Measurements from ENCODE around the gene TMEM17. TPM values are rescaled to one million over a fixed set of nuclear protein-coding genes. Genes with fewer than 3 reads are reported as not detected.
A peak's percentile ranks its signal among the peaks of the same experiment; 100 is the strongest.

TMEM17 gene
- total RNA-seq, 1 donor from 2014 or later: 1.7 TPM

DNA sequence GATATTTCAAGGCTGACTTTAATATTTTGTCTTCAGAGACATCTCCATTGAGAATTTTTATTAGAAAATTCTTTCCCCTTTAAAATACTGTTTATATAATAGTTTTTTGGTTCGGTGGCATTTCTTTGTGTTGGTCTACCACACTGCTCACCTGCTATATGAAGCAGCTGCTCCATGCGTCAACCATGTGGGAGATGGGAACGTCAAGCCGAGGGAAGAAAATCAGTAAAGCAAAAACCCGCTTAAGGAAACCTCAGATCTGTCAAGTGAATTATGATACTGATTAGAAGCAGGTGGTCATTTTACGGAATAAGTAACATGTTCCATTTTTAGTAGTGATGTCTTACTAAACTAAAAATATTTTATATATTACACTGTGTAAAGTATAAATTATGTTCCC is 5.6 kb upstream of the TMEM17 start:
- no peak for DNase-seq (ENCODE audit: low spot score)
- no peaks in the 10 kb centered on the region for H3K9me3 Mint-ChIP-seq (ENCODE audit: unreplicated experiment)
- H3K4me1 Mint-ChIP-seq (ENCODE audit: unreplicated experiment): no peaks in the 10 kb centered on the region
- peaks cover 2% of the 10 kb centered on the region for H3K27me3 Mint-ChIP-seq (ENCODE audit: unreplicated experiment)
- no peak overlapping the region for H3K4me3 Mint-ChIP-seq (ENCODE audit: unreplicated experiment)
- H3K36me3 Mint-ChIP-seq (ENCODE audit: low read depth, unreplicated experiment): no peaks in the 10 kb centered on the region
- H3K27ac Mint-ChIP-seq (ENCODE audit: unreplicated experiment): no peak overlapping the region
- TF ChIP-seq, protein P1, sequence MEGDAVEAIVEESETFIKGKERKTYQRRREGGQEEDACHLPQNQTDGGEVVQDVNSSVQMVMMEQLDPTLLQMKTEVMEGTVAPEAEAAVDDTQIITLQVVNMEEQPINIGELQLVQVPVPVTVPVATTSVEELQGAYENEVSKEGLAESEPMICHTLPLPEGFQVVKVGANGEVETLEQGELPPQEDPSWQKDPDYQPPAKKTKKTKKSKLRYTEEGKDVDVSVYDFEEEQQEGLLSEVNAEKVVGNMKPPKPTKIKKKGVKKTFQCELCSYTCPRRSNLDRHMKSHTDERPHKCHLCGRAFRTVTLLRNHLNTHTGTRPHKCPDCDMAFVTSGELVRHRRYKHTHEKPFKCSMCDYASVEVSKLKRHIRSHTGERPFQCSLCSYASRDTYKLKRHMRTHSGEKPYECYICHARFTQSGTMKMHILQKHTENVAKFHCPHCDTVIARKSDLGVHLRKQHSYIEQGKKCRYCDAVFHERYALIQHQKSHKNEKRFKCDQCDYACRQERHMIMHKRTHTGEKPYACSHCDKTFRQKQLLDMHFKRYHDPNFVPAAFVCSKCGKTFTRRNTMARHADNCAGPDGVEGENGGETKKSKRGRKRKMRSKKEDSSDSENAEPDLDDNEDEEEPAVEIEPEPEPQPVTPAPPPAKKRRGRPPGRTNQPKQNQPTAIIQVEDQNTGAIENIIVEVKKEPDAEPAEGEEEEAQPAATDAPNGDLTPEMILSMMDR (IDR thresholded peaks at IDR 0.05; ENCODE audit: unreplicated experiment): no peak

DNA sequence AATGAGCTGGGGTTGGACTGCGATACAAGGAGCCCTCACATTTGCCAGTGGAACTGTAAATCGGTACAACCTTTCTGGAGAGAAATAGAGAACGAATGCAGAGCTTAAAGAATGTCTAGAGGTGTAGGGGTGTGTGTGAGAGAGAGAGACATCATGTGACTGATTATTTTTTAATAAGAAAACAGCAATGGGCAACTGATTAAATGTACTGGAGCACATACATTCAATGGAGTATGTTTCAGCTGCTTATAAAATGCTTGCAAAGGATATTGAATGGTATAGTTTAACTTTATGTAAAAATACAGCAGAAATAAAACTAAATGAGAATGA is 391 bp upstream of the TMEM17 start:
- Mint-ChIP-seq H3K4me1 (ENCODE audit: unreplicated experiment) (peaks cover 9% of the 10 kb centered on the region), H3K36me3 (ENCODE audit: low read depth, unreplicated experiment) (no peaks in the 10 kb centered on the region), H3K4me3 (ENCODE audit: unreplicated experiment) (peak overlapping the region; percentile 89), H3K27me3 (ENCODE audit: unreplicated experiment) (peaks cover 2% of the 10 kb centered on the region), H3K27ac (ENCODE audit: unreplicated experiment) (peak overlapping the region; percentile 82), H3K9me3 (ENCODE audit: unreplicated experiment) (no peaks in the 10 kb centered on the region)
- TF ChIP-seq, protein P1 (IDR thresholded peaks at IDR 0.05; ENCODE audit: unreplicated experiment): no peak
- no peak for DNase-seq (ENCODE audit: low spot score)

DNA sequence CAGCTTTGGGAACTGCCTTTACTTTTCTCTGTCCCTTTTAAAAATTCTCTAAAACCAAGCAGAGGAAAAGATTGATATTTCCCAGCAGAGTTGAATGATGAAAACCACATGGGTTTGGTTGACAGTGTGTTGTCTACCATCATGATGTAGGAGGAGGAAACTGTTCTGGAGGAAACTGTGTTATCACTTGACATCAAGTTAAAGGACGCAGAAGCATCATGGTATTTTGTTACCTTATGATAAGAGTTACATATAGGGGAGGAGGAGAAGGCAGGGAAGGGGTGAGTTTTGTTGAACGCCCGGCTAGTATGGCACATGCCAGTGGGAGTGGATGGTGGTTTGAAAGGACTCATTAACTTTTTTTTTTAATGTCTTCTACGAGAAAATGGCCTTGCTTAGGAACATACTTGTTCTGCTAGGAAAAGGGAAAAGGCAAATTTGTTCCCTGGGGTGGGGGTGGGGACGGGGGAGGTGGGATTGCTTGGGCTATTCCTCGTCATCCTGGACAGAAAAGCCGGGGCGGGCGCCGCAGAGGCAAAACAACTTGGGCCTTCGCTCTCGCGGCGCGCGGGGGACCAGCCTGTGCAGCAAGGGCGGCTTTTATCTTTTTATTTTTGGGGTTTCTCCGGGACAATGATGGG is 766 bp downstream of the TMEM17 start:
- Mint-ChIP-seq H3K4me3 (ENCODE audit: unreplicated experiment) (peak overlapping the region; percentile 73), H3K27ac (ENCODE audit: unreplicated experiment) (peak overlapping the region; percentile 82), H3K4me1 (ENCODE audit: unreplicated experiment) (peaks cover 9% of the 10 kb centered on the region), H3K9me3 (ENCODE audit: unreplicated experiment) (no peaks in the 10 kb centered on the region), H3K36me3 (ENCODE audit: low read depth, unreplicated experiment) (no peaks in the 10 kb centered on the region), H3K27me3 (ENCODE audit: unreplicated experiment) (peaks cover 2% of the 10 kb centered on the region)
- TF ChIP-seq, protein P1 (IDR thresholded peaks at IDR 0.05; ENCODE audit: unreplicated experiment): no peak
- DNase-seq (ENCODE audit: low spot score): no peak

DNA sequence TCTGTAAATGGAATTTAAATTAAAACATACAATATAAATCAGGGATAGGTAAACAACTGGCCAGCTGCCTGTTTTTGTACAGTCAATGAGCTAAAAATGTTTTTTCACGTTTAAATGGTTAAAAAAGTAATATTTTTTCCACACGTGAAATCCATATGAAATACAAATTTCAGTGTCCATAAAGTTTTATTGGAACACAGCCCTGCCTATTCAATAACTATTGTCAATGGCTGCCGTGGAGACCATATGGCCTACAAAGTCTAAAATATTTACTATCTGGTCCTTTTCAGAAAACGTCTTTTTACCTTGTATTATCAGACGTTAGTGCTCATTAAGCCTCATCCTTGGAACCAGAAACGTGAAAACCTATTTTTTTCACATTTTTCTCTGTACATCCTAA is 1.3 kb downstream of the TMEM17 start:
- Mint-ChIP-seq H3K27me3 (ENCODE audit: unreplicated experiment) (peaks cover 2% of the 10 kb centered on the region), H3K4me1 (ENCODE audit: unreplicated experiment) (peaks cover 9% of the 10 kb centered on the region), H3K9me3 (ENCODE audit: unreplicated experiment) (no peaks in the 10 kb centered on the region), H3K36me3 (ENCODE audit: low read depth, unreplicated experiment) (no peaks in the 10 kb centered on the region), H3K27ac (ENCODE audit: unreplicated experiment) (no peak overlapping the region), H3K4me3 (ENCODE audit: unreplicated experiment) (no peak overlapping the region)
- TF ChIP-seq, protein P1 (IDR thresholded peaks at IDR 0.05; ENCODE audit: unreplicated experiment): no peak
- DNase-seq (ENCODE audit: low spot score): no peak

DNA sequence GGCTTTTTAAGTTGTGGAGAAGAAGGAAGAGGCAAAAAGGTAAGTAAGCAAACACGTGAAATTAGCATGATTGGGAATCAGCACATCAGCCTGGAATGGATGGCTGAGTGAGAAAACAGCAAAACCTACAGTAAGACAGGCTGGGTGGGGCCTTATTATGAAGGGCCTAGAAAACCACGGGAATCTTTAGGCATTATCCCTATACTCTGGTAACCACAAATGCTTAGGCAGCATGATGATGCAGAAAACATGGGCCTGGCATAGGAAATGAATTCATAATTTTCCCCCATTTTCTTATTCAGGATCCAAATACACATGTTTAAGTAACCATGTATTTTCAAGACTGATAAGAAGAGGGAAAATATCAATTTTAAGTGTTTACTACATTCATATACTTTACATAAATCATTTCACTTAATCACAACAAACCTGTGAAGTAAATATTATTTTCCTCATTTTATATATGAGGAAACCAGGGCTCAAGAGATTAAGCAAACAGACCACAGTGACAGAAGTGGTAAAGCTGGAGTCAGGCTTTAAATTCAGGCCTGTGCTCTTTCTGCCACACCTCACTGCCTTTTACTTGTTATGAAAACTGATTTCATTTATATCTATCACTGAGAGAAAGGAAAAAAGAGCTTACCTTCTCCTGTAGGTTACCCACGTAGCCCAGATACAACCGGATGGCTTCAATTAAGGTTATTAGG is 4.0 kb downstream of the TMEM17 start:
- DNase-seq (ENCODE audit: low spot score): no peak
- TF ChIP-seq, protein P1 (IDR thresholded peaks at IDR 0.05; ENCODE audit: unreplicated experiment): no peak
- H3K27ac Mint-ChIP-seq (ENCODE audit: unreplicated experiment): no peak overlapping the region
- peaks cover 2% of the 10 kb centered on the region for H3K27me3 Mint-ChIP-seq (ENCODE audit: unreplicated experiment)
- no peaks in the 10 kb centered on the region for H3K9me3 Mint-ChIP-seq (ENCODE audit: unreplicated experiment)
- no peak overlapping the region for H3K4me3 Mint-ChIP-seq (ENCODE audit: unreplicated experiment)
- H3K36me3 Mint-ChIP-seq (ENCODE audit: low read depth, unreplicated experiment): no peaks in the 10 kb centered on the region
- H3K4me1 Mint-ChIP-seq (ENCODE audit: unreplicated experiment): peaks cover 9% of the 10 kb centered on the region

All from endothelial cell (in vitro differentiated cells).